A549 (cell line): ENCODE measurements around the gene TNS3. TPM values are rescaled to one million over a fixed set of nuclear protein-coding genes. Genes with fewer than 3 reads are reported as not detected.

Source experiments
- ATAC-seq, 2 experiments: fragments of 200-7000 bp in 1 of 2; fragments of >200 bp in 1 of 2; cut with Nextera tagmentation in 1 of 2; cut with Tn5 transposase in 1 of 2; 3 replicates each; pipeline versions ENCODE4 v1.8.0 to v1.9.1; 2018 to 2020; ENCODE audit warnings: mild to moderate bottlenecking in 1 of 2, moderate library complexity in 1 of 2
- CTCF ChIA-PET: fragments of 300-600 bp; sonication (Branson Sonifier 250); formaldehyde crosslinking; extraction: SDS; loops from one replicate; lab custom pipeline; 2021; ENCODE audit warnings: antibody characterized with exemption, inconsistent platforms; lab: Yijun Ruan, JAX
- POLR2A ChIA-PET: fragments of 350-600 bp; formaldehyde crosslinking; extraction: SDS; loops from one replicate; lab custom pipeline; 2021; ENCODE audit warnings: antibody characterized with exemption, inconsistent platforms; lab: Yijun Ruan, JAX
- DNase-seq, 2 experiments: peaks; one replicate each; pipeline versions ENCODE4 v3.0.0 to v3.0.0-alpha.2; 2011 to 2016; ENCODE audit warnings: low read depth in 1 of 2, low spot score in 1 of 2
- FAIRE-seq: peaks from 2 replicates; lab custom pipeline; 2011; peaks lifted over from hg19 to GRCh38; lab: Jason Lieb, UNC
- H3K27ac ChIP-seq, 2 experiments: fragments of >200 bp; sonication (Bioruptor Twin); formaldehyde crosslinking; 3 replicates each; pipeline ENCODE4 v1.5.1; 2016 to 2017
- H3K4me1 ChIP-seq: fragments of >200 bp; sonication (Bioruptor Twin); formaldehyde crosslinking; 3 replicates; pipeline ENCODE4 v1.6.1; 2016
- H3K4me2 ChIP-seq: fragments of >200 bp; sonication (Bioruptor Twin); formaldehyde crosslinking; 3 replicates; pipeline ENCODE4 v1.6.1; 2016
- H3K4me3 ChIP-seq: fragments of >200 bp; sonication (Bioruptor Twin); formaldehyde crosslinking; 3 replicates; pipeline ENCODE4 v1.5.1; 2016
- H3K9me3 ChIP-seq: fragments of >200 bp; sonication (Bioruptor Twin); formaldehyde crosslinking; 3 replicates; pipeline ENCODE4 v1.6.1; 2016
- BCL3 ChIP-seq: fragments of >200 bp; sonication (Bioruptor Twin); formaldehyde crosslinking; IDR thresholded peaks from 3 replicates; pipeline ENCODE4 v1.6.1; 2016
- BHLHE40 ChIP-seq: IDR thresholded peaks from 2 replicates; pipeline ENCODE4 v1.6.1; 2012; ENCODE audit warnings: low read depth, low read length, inconsistent platforms
- CEBPB ChIP-seq, 2 experiments: fragments of >200 bp in 1 of 2; sonication (Bioruptor Twin) in 1 of 2; formaldehyde crosslinking in 1 of 2; IDR thresholded peaks; 2 replicates each; pipeline ENCODE4 v1.6.1; 2012 to 2016
- CHD2 ChIP-seq: fragments of 150-350 bp; IDR thresholded peaks from 2 replicates; pipeline ENCODE4 v1.6.1; 2014; ENCODE audit warnings: low read length; ENCODE audit not compliant: partially characterized antibody
- EHMT2 ChIP-seq: fragments of 200-600 bp; sonication (generic); IDR thresholded peaks from 2 replicates; pipeline ENCODE4 v1.6.1; 2016; ENCODE audit warnings: antibody characterized with exemption, low read depth, mild to moderate bottlenecking, moderate library complexity
- EP300 ChIP-seq, 2 experiments: fragments of >200 bp; sonication (Bioruptor Twin); formaldehyde crosslinking; IDR thresholded peaks; 2 replicates in 1 of 2; 3 replicates in 1 of 2; pipeline ENCODE4 v1.6.1; 2016 to 2017
- FOSB ChIP-seq: fragments of 250-450 bp; sonication (Bioruptor Pico); IDR thresholded peaks from 2 replicates; pipeline ENCODE4 v1.5.0; 2020; ENCODE audit warnings: mild to moderate bottlenecking, moderate library complexity
- FOSL2 ChIP-seq, 2 experiments: fragments of 450-650 bp in 1 of 2; fragments of >200 bp in 1 of 2; sonication (Bioruptor Twin) in 1 of 2; formaldehyde crosslinking; IDR thresholded peaks; 2 replicates each; pipeline versions ENCODE4 v1.5.0 to v1.6.1; 2016 to 2020; ENCODE audit warnings: mild to moderate bottlenecking in 1 of 2, moderate library complexity in 1 of 2
- GATA3 ChIP-seq: IDR thresholded peaks from 2 replicates; pipeline ENCODE4 v1.6.1; 2012; ENCODE audit warnings: borderline replicate concordance
- HDAC2 ChIP-seq: fragments of 200-600 bp; sonication (generic); IDR thresholded peaks from 2 replicates; pipeline ENCODE4 v1.6.1; 2016
- HES2 ChIP-seq: fragments of >200 bp; sonication (Bioruptor Twin); formaldehyde crosslinking; IDR thresholded peaks from 2 replicates; pipeline ENCODE4 v1.6.1; 2016
- KDM1A ChIP-seq: fragments of 200-600 bp; sonication (generic); IDR thresholded peaks from 2 replicates; pipeline ENCODE4 v1.6.1; 2016; ENCODE audit warnings: low read depth, mild to moderate bottlenecking
- KDM5A ChIP-seq: fragments of 200-600 bp; sonication (generic); IDR thresholded peaks from 2 replicates; pipeline ENCODE4 v1.6.1; 2016; ENCODE audit warnings: antibody characterized with exemption, mild to moderate bottlenecking
- NR3C1 ChIP-seq: fragments of >200 bp; sonication (Bioruptor Twin); formaldehyde crosslinking; IDR thresholded peaks from 3 replicates; pipeline ENCODE4 v1.6.1; 2017
- POLR2AphosphoS2 ChIP-seq: conservative IDR thresholded peaks from 2 replicates; pipeline ENCODE4 v1.6.1; 2012; ENCODE audit warnings: low read length, improper control_type of control experiment, inconsistent platforms
- RAD21 ChIP-seq, 2 experiments: fragments of >200 bp in 1 of 2; sonication (Bioruptor Twin) in 1 of 2; formaldehyde crosslinking in 1 of 2; IDR thresholded peaks in 1 of 2; conservative IDR thresholded peaks in 1 of 2; 2 replicates in 1 of 2; 3 replicates in 1 of 2; pipeline ENCODE4 v1.6.1; 2012 to 2018; ENCODE audit warnings: inconsistent platforms in 1 of 2
- RFX5 ChIP-seq: fragments of 450-650 bp; IDR thresholded peaks from 2 replicates; pipeline ENCODE4 v1.7.1; 2014; ENCODE audit warnings: antibody characterized with exemption, mild to moderate bottlenecking, moderate library complexity
- RNF2 ChIP-seq: fragments of 200-600 bp; sonication (generic); IDR thresholded peaks from 2 replicates; pipeline ENCODE4 v1.6.1; 2016; ENCODE audit warnings: low read depth, mild to moderate bottlenecking, antibody characterized with exemption, moderate library complexity, borderline replicate concordance
- TP53 ChIP-seq: fragments of 250-450 bp; sonication (Bioruptor Pico); IDR thresholded peaks from 2 replicates; pipeline ENCODE4 v1.5.0; 2021; ENCODE audit warnings: mild to moderate bottlenecking, moderate library complexity
- ZC3H11A ChIP-seq: fragments of 450-650 bp; IDR thresholded peaks from 2 replicates; pipeline ENCODE4 v1.6.1; 2014; ENCODE audit warnings: antibody characterized with exemption, mild to moderate bottlenecking
- ZFP36 ChIP-seq: fragments of 450-650 bp; IDR thresholded peaks from 2 replicates; pipeline ENCODE4 v1.6.1; 2014; ENCODE audit warnings: borderline replicate concordance; ENCODE audit not compliant: partially characterized antibody
- ZNF302 ChIP-seq: fragments of 250-450 bp; sonication (Bioruptor Pico); IDR thresholded peaks from 2 replicates; pipeline ENCODE4 v1.9.0; 2021; ENCODE audit warnings: inconsistent platforms, mild to moderate bottlenecking, moderate library complexity
- WGBS: methylation state at CpG from one replicate; pipeline ENCODE4 v1.1.6; 2017; ENCODE audit errors: missing lambda C conversion rate; 5-methylcytosine and 5-hydroxymethylcytosine counted together
- polyA plus RNA-seq, 4 experiments: library from polyadenylated mRNA; depleted of rRNA in 3 of 4; stranded (reverse); fragments of >200 nt; fragmentation: RNase III in 1 of 4; extraction: RNeasy Plus Mini Kit Qiagen cat#74134 plus additional on column Dnase treatment in 1 of 4; gene quantifications; 2 replicates in 3 of 4; 3 replicates in 1 of 4; pipeline ENCODE4 v1.2.3, GENCODE V29; 2011 to 2017

TNS3 gene
- polyA plus RNA-seq, 2 of the 4 experiments (the other 2 are of a cell fraction) = 107 to 134 TPM

DNA sequence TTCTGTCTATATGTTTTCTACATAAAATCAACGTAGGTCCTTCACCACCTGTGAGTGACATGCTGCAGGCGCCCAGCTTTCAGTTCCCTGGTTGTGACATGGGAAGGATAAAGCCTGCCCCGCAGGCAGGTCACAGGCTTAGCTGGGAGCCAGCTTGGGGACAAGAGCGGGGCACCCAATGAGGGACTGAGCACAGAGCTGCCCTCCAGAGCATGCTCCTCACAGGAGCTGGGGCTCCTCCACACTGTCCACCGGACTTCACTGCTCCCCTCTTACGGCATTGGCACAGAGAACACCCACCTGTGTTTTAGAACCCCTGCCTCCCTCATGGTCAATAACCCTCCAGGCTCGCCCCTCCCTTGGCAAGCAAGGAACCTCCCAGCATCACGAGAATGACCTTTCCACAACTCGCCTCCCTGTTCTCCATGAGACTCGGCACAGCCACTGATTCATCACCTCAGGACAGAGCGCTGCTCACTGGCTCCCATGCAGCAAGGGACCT, 187.1 kb downstream of the TNS3 start:
- H3K4me2 ChIP-seq = no peak overlapping the region
- TF ChIP-seq BCL3 (no peak), KDM5A (no peak), FOSL2 (IDR thresholded peaks at IDR 0.05) (no peak), FOSL2 (CRISPR knock-in tag; IDR thresholded peaks at IDR 0.05) (no peak), GATA3 (no peak), ZNF302 (CRISPR knock-in tag) (no peak), CHD2 (no peak), NR3C1 (no peak), RFX5 (no peak), ZFP36 (no peak)
- H3K9me3 ChIP-seq = no peaks in the 10 kb centered on the region
- FAIRE-seq (no peak), ATAC-seq (peak in 1 of 2 experiments; percentile 19; a peak in 2 of 6 replicates), DNase-seq (no peak)
- POLR2A ChIA-PET = no interaction called here
- no peak overlapping the region for H3K4me3 ChIP-seq
- CTCF ChIA-PET = interaction anchor here (0.8 to 1.5 kb wide), 2 partner anchors 16 to 39 kb away, joined by 4 to 6 read pairs; no protein-coding TSS in a partner anchor
- H3K27ac ChIP-seq = no peak overlapping the region
- no peaks in the 10 kb centered on the region for H3K4me1 ChIP-seq
- WGBS = 91% methylated on average over 11 of the region's 11 CpGs

DNA sequence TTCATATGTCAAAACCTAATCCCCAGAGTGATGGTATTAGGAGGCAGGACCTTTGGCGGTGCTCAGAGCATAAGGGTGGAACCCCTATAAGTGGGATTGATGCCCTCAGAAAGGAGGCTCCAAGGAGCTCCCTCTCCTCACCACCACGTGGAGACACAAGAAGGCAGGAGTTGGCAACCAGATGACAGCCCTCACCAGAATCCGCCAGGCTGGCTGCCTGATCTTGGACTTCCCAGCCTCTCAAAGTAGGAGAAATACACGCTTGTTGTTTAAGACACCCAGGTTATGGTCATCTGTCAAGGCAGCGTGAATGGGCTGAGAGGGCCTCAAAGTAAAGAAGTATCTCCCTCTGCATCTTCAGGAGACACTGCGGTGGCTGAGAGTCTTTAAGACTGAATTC, 187.7 kb downstream of the TNS3 start:
- Histone ChIP-seq H3K9me3 (no peaks in the 10 kb centered on the region), H3K4me3 (no peak overlapping the region), H3K27ac (no peak overlapping the region), H3K4me1 (no peaks in the 10 kb centered on the region), H3K4me2 (no peak overlapping the region)
- ATAC-seq (no peak), DNase-seq (no peak), FAIRE-seq (no peak)
- TF ChIP-seq CEBPB (IDR thresholded peaks at IDR 0.05) = no peak
- no peak for TF ChIP-seq TP53 (CRISPR knock-in tag)
- no peak for TF ChIP-seq POLR2AphosphoS2
- no peak for TF ChIP-seq EP300 (IDR thresholded peaks at IDR 0.05)
- TF ChIP-seq ZC3H11A = no peak
- TF ChIP-seq BHLHE40 = no peak
- no peak for TF ChIP-seq EHMT2
- TF ChIP-seq KDM1A = no peak
- ChIA-PET POLR2A (no interaction called here), CTCF (interaction anchor here (1.5 kb wide), 1 partner anchor 40 kb away, joined by 6 read pairs; no protein-coding TSS in a partner anchor)
- 82% methylated on average over 6 of the region's 6 CpGs for WGBS

- CTCF ChIA-PET = interaction anchor here (1.3 kb wide), 1 partner anchor 29 kb away, joined by 4 read pairs; no protein-coding TSS in a partner anchor
- H3K27ac ChIP-seq = no peak overlapping the region
- H3K4me1 ChIP-seq = 0 out of 3 replicates have a peak, but pooled peaks cover 2% of the 10 kb centered on the region
- 95% methylated on average over 7 of the region's 7 CpGs for WGBS
- H3K9me3 ChIP-seq = no peaks in the 10 kb centered on the region
- ATAC-seq (no peak), DNase-seq (no peak), FAIRE-seq (no peak)
- no peak overlapping the region for H3K4me3 ChIP-seq
- no peak for TF ChIP-seq HES2
- no peak for TF ChIP-seq KDM1A
- POLR2A ChIA-PET = no interaction called here
- no peak overlapping the region for H3K4me2 ChIP-seq
Measured at GRCh38 chr7:47393406-47393805, 188.5 kb downstream of the TNS3 start.

DNA sequence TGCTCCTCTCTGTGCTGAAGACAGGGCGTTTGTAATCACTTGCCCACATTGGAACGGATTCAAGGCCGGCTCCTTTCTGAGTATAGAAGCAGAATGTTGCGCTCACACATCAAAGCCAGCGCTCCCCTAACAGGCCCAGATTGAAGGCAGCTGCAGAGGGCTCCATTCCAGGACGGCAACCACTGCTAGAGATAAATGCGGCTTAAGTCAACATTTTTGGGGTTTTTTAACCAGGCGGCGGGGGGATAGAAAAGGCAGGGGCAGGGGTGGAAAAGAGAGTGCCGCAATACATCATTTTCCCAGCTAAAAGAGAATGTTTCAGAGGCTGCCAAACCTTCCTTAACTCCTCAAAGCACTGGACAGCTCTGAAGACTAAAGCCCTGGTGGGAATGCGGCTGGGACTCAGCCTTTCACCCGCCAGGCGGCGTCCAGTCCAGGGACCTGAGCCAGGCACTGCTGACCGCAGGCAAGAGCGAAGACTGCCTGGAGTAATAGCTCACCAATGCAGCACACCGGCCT, 189.6 kb downstream of the TNS3 start:
- Histone ChIP-seq H3K4me3 (no peak overlapping the region), H3K4me2 (no peak overlapping the region), H3K27ac (no peak overlapping the region), H3K4me1 (0 out of 3 replicates have a peak, but pooled peaks cover 5% of the 10 kb centered on the region), H3K9me3 (no peaks in the 10 kb centered on the region)
- FAIRE-seq (no peak), DNase-seq (no peak), ATAC-seq (no peak)
- WGBS = 92% methylated on average over 17 of the region's 17 CpGs
- CTCF ChIA-PET = interaction anchor here (1.3 kb wide), 1 partner anchor 30 kb away, joined by 4 read pairs; no protein-coding TSS in a partner anchor
- no peak for TF ChIP-seq BHLHE40
- no peak for TF ChIP-seq HES2
- TF ChIP-seq EHMT2 = no peak
- no peak for TF ChIP-seq FOSB (CRISPR knock-in tag)
- TF ChIP-seq RNF2 = no peak
- TF ChIP-seq RAD21 (conservative IDR thresholded peaks at IDR 0.05 in 1 of 2, IDR thresholded peaks at IDR 0.05 in 1 of 2) = no peak
- TF ChIP-seq HDAC2 = no peak
- POLR2A ChIA-PET = no interaction called here
